ENCODE measurements around the gene DNAI1.

The DNAI1 gene

DNA sequence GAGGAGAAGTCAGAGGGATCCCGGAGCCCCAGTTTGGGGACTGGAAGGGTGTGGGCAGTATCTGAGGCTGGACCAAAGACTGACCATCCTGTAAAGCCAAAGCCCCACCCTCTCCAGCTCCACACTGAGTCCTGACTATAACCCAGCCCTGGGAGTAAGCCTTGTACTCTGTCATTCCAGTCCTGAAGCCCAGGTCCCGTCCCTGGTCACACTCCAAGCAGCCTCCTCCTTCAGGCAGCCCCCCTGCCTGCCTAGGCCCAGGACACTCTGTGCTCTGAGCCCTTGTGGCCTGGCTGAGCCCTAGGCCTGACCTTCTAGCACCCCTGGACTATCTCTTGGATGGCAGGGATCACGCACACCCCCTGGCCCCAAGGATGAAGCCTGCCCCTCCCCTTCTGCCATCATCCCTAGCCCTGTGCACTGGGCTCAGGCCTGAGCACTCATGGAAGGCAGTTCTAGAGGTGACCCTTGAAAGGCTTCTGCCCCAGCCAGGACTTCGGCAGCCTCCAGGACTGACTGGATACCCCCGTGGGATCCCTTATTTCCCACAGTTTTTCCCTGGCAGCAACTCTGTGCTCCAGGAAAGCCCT, 92.2 kb downstream of the DNAI1 start:
- TF ChIP-seq, protein P1, sequence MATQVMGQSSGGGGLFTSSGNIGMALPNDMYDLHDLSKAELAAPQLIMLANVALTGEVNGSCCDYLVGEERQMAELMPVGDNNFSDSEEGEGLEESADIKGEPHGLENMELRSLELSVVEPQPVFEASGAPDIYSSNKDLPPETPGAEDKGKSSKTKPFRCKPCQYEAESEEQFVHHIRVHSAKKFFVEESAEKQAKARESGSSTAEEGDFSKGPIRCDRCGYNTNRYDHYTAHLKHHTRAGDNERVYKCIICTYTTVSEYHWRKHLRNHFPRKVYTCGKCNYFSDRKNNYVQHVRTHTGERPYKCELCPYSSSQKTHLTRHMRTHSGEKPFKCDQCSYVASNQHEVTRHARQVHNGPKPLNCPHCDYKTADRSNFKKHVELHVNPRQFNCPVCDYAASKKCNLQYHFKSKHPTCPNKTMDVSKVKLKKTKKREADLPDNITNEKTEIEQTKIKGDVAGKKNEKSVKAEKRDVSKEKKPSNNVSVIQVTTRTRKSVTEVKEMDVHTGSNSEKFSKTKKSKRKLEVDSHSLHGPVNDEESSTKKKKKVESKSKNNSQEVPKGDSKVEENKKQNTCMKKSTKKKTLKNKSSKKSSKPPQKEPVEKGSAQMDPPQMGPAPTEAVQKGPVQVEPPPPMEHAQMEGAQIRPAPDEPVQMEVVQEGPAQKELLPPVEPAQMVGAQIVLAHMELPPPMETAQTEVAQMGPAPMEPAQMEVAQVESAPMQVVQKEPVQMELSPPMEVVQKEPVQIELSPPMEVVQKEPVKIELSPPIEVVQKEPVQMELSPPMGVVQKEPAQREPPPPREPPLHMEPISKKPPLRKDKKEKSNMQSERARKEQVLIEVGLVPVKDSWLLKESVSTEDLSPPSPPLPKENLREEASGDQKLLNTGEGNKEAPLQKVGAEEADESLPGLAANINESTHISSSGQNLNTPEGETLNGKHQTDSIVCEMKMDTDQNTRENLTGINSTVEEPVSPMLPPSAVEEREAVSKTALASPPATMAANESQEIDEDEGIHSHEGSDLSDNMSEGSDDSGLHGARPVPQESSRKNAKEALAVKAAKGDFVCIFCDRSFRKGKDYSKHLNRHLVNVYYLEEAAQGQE (IDR thresholded peaks at IDR 0.05; ENCODE audit: insufficient read depth in 1 of 2, low read depth in 2 of 2, low read length in 2 of 2), result no peak
- TF ChIP-seq TAF1 (IDR thresholded peaks at IDR 0.05; ENCODE audit: borderline replicate concordance, insufficient read depth, low read length) (no peak), SIN3A (IDR thresholded peaks at IDR 0.05; ENCODE audit: borderline replicate concordance, insufficient read depth, low read length) (no peak), POLR2AphosphoS5 (IDR thresholded peaks at IDR 0.05; ENCODE audit: low read depth, low read length) (no peak), FOXP2 (optimal IDR thresholded peaks at IDR 0.05; ENCODE audit: borderline replicate concordance, extremely low read depth, extremely low read length, insufficient read depth) (no peak)

- TF ChIP-seq SIN3A (IDR thresholded peaks at IDR 0.05; ENCODE audit: borderline replicate concordance, insufficient read depth, low read length) (no peak), FOXP2 (optimal IDR thresholded peaks at IDR 0.05; ENCODE audit: borderline replicate concordance, extremely low read depth, extremely low read length, insufficient read depth) (no peak), POLR2AphosphoS5 (IDR thresholded peaks at IDR 0.05; ENCODE audit: low read depth, low read length) (no peak), TAF1 (IDR thresholded peaks at IDR 0.05; ENCODE audit: borderline replicate concordance, insufficient read depth, low read length) (no peak)
- TF ChIP-seq, protein P1 (IDR thresholded peaks at IDR 0.05; ENCODE audit: insufficient read depth in 1 of 2, low read depth in 2 of 2, low read length in 2 of 2), result no peak
Measured at GRCh38 chr9:34551751-34552605, 93.4 kb downstream of the DNAI1 start.

- no peak for TF ChIP-seq SIN3A (IDR thresholded peaks at IDR 0.05; ENCODE audit: borderline replicate concordance, insufficient read depth, low read length)
- TF ChIP-seq FOXP2 (optimal IDR thresholded peaks at IDR 0.05; ENCODE audit: borderline replicate concordance, extremely low read depth, extremely low read length, insufficient read depth), result no peak
- TF ChIP-seq TAF1 (IDR thresholded peaks at IDR 0.05; ENCODE audit: borderline replicate concordance, insufficient read depth, low read length), result no peak
- TF ChIP-seq, protein P1 (IDR thresholded peaks at IDR 0.05; ENCODE audit: insufficient read depth in 1 of 2, low read depth in 2 of 2, low read length in 2 of 2), result no peak
- no peak for TF ChIP-seq POLR2AphosphoS5 (IDR thresholded peaks at IDR 0.05; ENCODE audit: low read depth, low read length)
Measured at GRCh38 chr9:34552606-34552981, 94.0 kb downstream of the DNAI1 start.

DNA sequence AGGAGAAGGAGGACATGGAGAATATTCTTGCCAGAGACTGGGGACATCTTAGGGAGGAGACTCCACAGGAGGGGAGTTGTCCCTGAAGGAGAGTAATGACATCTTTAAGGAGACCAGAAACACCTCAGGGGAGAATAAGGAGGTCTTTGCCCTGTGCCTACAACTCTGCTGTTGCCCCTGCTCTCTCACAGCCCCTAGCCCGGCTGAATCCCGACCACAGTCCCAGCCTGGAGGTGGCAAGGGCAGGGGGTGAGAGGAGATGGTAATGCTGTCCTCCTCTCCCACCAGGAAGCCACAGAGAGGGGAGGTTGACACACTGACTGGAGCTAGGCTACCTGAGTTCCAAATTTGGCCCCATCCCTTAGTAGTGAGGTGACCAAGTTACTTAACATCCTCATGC, 94.4 kb downstream of the DNAI1 start:
- no peak for TF ChIP-seq SIN3A (IDR thresholded peaks at IDR 0.05; ENCODE audit: borderline replicate concordance, insufficient read depth, low read length)
- TF ChIP-seq POLR2AphosphoS5 (IDR thresholded peaks at IDR 0.05; ENCODE audit: low read depth, low read length), result no peak

- TF ChIP-seq POLR2AphosphoS5 (IDR thresholded peaks at IDR 0.05; ENCODE audit: low read depth, low read length) (no peak), SIN3A (IDR thresholded peaks at IDR 0.05; ENCODE audit: borderline replicate concordance, insufficient read depth, low read length) (no peak), FOXP2 (optimal IDR thresholded peaks at IDR 0.05; ENCODE audit: borderline replicate concordance, extremely low read depth, extremely low read length, insufficient read depth) (no peak), TAF1 (IDR thresholded peaks at IDR 0.05; ENCODE audit: borderline replicate concordance, insufficient read depth, low read length) (no peak)
- TF ChIP-seq, protein P1 (IDR thresholded peaks at IDR 0.05; ENCODE audit: insufficient read depth in 1 of 2, low read depth in 2 of 2, low read length in 2 of 2), result no peak
Measured at GRCh38 chr9:34553511-34554021, 95.0 kb downstream of the DNAI1 start.

Data from PFSK-1 (cell line).